CD4-positive, alpha-beta T cell treated with Interleukin-17A for 4 hours (primary cell): ENCODE measurements around the gene PNKP.

Source experiments
- DNase-seq: peaks from one replicate; pipeline ENCODE4 v3.0.0-alpha.2; 2020; ENCODE audit warnings: mixed read lengths

Gene PNKP

GRCh38 chr19:49874503-49875157 is 7.3 kb upstream of the PNKP start:
- DNase-seq, result no peak

DNA sequence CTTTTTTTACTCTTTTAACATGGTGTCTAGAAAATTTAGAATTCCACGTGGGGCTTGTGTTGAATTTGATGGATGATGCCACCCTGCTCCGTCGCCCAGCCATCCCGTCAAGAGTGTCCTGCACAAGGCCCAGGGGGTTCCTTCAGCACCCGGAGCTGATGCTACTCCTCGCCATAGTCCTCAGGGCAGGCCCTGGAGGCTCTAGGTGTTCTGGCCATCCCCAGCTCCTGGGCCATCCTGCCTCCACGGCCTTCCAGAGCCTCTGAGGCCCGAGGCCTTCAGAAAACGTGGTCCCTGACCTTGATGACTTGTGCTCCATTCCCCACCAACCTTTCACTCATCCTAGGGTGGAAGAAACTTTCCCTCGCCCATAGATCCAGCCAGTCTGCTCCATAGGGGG is 6.5 kb upstream of the PNKP start:
- no peak for DNase-seq

GRCh38 chr19:49873129-49873521 is 5.7 kb upstream of the PNKP start:
- no peak for DNase-seq

GRCh38 chr19:49872245-49873128 is 5.1 kb upstream of the PNKP start:
- DNase-seq, result no peak

- no peak for DNase-seq
Measured at GRCh38 chr19:49871349-49871985, 4.1 kb upstream of the PNKP start.

DNA sequence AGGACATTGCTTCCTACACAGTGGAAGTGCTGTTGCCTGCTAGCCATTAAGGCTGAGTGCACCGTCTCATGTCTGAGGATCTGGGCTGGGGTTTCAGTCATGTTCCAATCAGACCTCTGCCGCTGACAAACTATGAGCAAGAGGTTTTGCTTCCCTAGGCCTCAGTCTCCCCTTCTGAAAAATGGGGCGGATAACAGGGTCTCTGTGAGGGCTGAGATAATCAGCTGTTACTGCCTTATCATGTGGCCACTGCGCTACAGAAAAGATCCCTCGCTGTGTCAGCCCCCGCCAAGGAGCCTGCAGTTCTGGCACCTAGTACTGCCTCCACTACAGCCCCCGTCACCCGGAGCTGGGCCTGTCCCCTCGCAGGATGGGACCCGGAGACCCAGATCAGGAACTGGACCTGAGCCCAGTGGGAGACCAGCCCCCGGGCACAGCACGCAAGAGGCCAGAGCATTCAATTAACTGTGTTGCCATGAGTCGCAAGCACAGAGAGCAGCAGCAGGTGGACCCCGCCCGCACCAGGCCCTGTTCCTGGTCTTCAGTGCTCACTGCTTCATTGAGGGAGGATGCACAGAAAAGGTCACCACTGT is 3.0 kb upstream of the PNKP start:
- no peak for DNase-seq

DNA sequence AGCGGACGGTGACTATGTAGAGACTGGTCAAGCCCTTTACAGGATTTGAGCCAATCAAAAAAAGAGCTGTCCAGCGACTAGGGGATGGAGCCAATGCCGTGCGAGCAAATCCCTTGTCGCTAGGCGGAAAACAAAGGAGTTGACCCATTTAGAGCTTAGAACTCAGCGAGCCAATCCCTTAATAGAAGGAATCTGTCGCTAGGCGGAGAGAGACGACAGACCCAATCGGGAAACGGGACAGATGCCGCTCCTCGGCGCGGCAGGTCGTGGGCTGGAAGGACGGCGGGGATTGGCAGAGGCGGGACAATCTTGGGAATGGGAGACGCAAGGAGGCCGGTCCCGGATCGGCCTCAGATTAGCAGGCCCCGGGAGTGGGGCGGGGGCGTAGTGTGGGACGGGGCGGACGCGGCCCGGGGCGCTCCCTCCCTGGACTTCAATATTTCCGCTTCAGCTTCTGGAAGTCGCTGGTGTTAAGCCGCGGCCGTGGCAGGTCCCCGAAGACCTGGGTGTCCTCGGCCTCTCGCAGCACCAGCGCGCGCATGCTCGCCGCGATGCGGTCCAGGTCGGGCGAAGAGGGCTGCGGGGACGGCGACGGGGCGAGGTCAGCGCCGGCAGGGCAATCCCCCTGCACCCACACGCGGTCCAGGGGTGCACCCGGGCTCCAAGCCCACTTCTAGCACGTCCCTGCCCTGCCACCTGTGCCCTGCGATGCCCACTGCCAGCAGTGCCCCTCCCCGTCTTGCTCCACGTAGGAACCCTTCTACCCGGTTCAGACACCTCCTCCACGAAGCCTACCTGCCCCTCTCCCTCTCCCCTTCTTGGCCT is 2.3 kb upstream of the PNKP start:
- DNase-seq, result peak; percentile 91

GRCh38 chr19:49869009-49869483 is 1.7 kb upstream of the PNKP start:
- DNase-seq, result no peak

DNA sequence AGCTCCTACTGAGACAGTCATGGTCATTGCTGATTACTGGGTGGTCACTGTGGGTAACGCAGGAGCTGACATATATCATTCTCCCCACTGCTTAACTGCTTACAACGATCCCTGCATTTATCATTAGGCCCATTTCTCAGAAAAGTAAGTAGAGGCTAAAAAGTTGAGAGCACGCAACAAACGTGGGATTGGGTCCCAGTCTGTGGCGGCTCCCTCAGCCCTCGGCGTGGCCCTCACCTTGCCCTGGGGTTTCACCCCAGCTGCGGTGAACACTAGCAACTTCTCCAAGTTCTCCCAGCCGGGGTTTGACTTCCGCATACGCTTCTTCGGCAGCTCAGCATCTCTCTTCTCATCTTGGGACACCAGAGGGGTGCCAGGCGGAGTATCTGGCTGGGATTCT is 2.5 kb downstream of the PNKP start:
- no peak for DNase-seq

DNA sequence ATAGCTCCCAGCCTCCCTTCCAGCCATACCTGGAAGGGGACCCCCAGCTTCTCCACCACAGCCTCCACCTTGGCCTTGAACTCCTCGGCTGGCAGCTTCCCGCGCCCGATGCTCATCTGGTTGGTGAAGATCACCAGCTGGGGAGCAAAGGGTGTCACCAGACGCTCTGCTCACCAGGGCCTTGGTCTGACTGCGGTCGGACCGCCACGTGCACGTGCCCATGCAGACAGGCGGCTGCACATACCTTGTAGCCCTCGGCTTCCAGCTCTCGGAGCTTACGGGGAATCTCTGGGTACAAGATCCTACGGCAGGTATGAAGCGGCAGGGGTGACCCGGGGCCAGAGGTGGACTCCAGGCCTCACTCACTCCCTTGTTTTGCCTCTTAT is 3.4 kb downstream of the PNKP start:
- no peak for DNase-seq

- DNase-seq, result no peak
Measured at GRCh38 chr19:49863254-49863934, 4.0 kb downstream of the PNKP start.

GRCh38 chr19:49862391-49863253 is 4.8 kb downstream of the PNKP start:
- peak; percentile 32 for DNase-seq

DNA sequence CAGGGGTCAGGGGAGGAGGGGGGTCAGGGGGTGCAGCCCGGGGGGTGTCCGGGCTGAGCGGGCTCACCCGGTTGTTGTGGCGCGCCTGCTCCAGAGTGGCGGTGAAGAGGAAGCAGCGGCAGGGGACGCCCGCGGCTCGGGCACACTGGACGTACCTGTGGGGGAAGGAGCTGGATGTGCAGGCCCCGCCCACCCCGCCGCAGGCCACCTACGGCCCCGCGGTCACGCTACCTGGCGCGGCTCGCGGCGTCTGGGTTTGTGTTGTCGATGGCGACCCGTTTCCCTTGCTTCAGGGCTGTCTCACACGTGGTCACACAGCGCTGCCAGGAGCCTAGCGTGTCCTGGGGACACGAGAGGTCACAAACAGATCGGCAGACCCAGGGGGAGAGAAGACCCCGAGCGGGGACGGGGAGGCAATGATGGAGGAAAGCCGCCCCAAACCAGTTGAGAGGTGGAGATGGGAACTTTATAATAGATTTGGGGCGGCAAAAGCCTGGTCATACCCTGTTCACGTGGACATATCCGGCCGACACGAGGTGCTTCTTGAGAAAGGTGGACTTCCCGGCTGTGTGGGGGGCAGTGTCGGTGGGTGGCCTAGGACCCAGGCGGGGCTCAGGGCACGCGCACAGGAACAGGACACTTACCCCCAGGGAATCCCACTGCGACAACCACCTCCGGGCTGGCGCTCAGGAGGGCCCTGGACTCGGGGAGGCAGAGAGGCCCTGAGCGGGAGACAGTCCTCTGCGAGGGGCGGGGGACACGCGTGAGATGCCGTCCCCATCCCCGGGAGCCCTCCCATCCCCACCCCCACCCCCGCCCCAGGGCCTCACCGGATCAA is 5.6 kb downstream of the PNKP start:
- DNase-seq, result no peak

GRCh38 chr19:49861107-49861506 is 6.3 kb downstream of the PNKP start:
- no peak for DNase-seq

DNA sequence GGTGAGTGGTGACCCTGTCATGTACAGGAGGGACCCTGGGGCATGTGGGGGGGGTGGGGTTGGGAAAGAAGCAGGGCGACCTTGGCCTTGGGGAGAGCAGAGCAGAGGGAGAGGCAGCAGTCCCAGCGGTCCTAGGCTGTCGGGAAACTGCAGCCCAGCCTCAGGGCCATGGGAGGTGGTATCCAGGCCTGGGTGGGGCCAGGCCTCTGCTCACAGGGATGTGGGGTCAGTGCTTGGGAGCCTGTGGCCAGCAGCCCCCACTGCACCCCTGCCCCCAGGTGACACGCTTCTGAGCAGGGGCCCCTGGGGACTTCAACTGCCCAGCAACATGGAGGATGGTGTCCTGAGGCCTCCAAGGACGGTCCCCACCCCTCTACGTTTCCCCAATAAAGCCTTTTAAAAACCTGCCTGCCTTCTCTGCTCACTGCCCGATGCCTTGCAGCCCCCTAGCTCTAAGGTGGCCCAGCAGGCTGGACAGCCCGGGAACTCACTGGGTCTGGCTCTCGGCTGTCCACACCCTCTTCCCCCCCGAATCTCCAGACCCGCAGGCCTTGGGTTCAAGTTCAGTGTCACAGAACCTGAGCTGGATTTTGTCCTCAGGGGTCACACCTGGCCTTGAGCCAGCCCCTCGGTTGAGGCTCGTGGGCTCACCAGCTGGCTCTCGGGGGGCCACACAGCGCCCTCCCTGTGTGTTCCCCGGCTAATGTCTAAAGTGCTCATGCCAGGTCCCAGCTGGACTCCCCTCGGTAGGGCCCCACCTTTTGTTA is 6.9 kb downstream of the PNKP start:
- no peak for DNase-seq

DNA sequence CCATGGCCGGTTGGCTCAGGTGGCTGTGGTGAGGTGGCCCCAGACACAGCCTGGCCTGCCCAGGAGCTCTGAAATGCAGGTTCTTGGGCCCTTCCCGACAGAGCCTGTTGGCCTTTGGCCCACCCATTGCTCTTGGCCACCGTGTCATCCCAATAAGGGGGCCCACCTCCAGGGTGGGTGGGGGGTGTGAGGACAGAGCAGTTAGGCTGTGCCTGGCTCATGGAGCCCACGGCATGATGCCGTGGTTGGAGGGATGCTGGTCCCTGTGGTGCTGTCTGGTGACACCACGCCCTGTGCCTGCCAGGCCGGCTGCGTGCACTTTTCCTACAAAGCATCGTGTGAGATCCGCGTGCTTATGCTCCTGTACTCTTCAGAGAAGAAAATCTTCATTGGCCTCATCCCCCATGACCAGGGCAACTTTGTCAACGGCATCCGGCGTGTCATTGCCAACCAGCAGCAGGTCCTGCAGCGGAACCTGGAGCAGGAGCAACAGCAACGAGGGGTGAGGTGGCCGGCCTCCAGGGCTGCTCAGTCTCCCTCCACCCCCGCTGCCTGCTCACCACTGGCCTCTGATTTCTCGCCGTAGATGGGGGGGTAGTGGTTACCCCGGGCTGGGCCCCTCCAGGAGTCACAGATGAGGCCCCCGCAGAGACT is 7.6 kb downstream of the PNKP start:
- DNase-seq, result no peak

DNA sequence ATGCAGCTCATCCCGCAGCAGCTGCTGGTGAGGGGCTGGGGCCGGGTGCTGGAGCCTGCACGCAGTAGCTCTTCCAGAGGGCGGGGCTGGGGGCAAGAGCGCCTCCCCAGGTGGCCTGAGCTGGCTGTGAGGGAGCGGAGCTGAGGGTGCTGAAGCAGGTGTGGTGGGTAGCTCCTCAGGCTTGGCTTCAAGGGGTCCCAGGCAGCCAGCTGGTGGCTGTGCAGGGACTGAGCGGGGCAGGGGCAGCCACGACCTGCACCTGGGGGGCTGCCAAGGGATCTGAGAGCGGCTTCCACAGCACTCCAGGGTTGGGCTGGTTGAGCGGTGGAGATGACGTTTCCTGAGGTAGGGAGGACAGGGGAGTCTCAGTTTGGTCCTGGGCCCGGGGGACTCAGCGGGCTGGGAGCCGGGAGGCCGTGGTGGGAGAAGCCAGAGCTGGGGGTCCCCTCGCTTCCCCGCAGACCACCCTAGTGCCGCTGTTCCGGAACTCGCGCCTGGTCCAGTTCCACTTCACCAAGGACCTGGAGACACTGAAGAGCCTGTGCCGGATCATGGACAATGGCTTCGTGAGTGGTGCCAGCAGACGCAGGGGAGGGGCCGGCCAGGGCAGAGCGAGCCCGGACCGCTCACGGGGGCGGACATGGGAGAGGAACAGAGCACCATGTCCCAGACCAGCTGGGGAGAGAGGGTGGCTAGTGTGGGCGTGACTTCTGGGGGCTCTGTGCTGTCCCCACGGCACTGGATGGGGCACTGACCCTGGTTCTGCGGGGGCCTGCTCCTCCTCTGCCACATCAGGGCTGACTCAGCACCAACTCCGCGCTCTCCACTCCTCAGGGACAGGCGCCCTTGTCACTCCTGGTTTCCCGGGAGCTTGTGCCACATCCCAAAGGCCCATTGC is 9.0 kb downstream of the PNKP start:
- no peak for DNase-seq

DNA sequence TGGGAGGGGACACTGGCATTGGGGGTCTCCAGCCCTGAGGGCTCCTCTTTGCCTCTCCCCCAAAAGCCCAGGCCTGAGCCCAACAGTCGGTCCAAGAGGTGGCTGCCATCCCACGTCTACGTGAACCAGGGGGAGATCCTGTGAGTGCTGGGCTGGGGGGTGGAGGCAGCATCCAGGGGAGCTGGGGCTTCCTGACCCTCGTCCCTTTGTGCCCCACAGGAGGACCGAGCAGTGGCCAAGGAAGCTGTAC is 9.6 kb downstream of the PNKP start:
- DNase-seq, result no peak
